Neural cell (in vitro differentiated cells): ENCODE results near the gene CLPSL2.

Experiments
- CTCF ChIP-seq: fragments of 450-650 bp; IDR thresholded peaks from 2 replicates; pipeline ENCODE4 v1.5.1; 2014; ENCODE audit warnings: antibody characterized with exemption, mild to moderate bottlenecking, moderate library complexity; ENCODE audit not compliant: poor library complexity, severe bottlenecking
- EZH2 ChIP-seq: fragments of 200-600, 300-800 bp; shearing (Covaris generic), sonication (generic); IDR thresholded peaks from 2 replicates; pipeline ENCODE4 v1.6.1; 2014; ENCODE audit warnings: antibody characterized with exemption, low read length, borderline replicate concordance, mild to moderate bottlenecking; ENCODE audit not compliant: insufficient read depth, poor library complexity, severe bottlenecking
- SMC3 ChIP-seq: fragments of 450-650 bp; conservative IDR thresholded peaks from 2 replicates; pipeline ENCODE4 v1.6.1; 2014; ENCODE audit warnings: antibody characterized with exemption, mild to moderate bottlenecking, moderate library complexity; ENCODE audit not compliant: poor library complexity

DNA sequence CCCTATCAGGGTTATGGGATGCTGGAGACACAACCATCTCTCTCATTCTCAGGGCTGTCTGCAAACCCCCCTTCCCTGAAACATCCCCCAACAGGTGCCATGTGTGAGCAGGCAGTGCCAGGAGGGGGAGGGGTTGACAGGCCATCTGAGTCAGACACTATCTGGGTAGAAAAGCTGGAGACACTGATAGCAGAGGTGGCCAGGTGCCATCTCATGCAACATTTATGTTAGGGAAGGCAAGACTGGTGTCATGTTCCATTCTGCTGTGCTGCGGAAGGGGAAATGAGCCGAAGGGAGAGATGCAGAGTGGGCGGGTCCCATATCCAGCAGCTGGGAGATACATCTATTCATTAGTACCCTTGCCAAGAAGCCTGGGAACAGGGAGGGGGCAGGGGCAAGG is 32.3 kb downstream of the CLPSL2 start:
- TF ChIP-seq SMC3 (no peak), CTCF (no peak), EZH2 (no peak)
